ENCODE data around the gene MESP2. TPM values are rescaled to one million over a fixed set of nuclear protein-coding genes. Genes with fewer than 3 reads are reported as not detected.

MESP2 gene
- total and polyA plus RNA-seq, 2 of the 8 experiments (the other 6 are each of a cell fraction or from before 2014, with no cell fraction given), result 0.35 to 0.80 TPM

DNA sequence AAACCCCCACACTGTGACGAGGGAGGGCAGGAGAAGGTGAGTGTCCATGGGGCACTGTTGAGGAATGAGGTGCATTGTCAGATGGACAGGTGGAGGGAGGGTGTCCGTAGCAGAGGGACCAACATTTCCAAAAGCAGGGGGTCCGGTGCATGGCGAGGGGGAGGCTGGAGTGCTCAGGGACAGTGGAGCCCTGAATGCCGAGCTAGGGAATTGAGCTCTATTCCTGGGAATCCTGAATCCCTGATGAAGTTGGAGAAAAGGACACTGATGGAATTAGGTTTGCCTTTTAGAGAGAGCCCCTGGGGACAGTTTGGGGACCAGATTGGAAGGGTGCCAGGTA lies 46.4 kb downstream of the MESP2 start:
- Histone ChIP-seq H3K23ac (ENCODE audit: insufficient read length) (no peak overlapping the region), H3K14ac (ENCODE audit: insufficient read length) (no peak overlapping the region), H3K4me1 (replicated peaks in 1 of 4; ENCODE audit: control insufficient read depth in 3 of 4, insufficient read depth in 4 of 4, low read length in 3 of 4) (peaks cover 0 to 9% (median 2%) of the 10 kb centered on the region in 4 experiments; a peak in 1 of 7 replicates), H3K79me2 (ENCODE audit: control insufficient read depth in 1 of 2, insufficient read depth in 2 of 2, low read length in 2 of 2) (no peaks in the 10 kb centered on the region), H3K23me2 (ENCODE audit: low read depth, low read length) (no peaks in the 10 kb centered on the region), H3K36me3 (ENCODE audit: control insufficient read depth in 2 of 4, insufficient read depth in 4 of 4, low read length in 3 of 4) (no peaks in the 10 kb centered on the region), H4K91ac (replicated peaks; ENCODE audit: insufficient read length, low read length) (peak overlapping the region; percentile 34), H3K56ac (replicated peaks; ENCODE audit: insufficient read length, low read depth, low read length) (no peak overlapping the region), H2AFZ (ENCODE audit: low read length) (no peak overlapping the region), H3K9ac (replicated peaks in 1 of 4; ENCODE audit: extremely low read depth in 1 of 4, low read depth in 3 of 4, low read length in 3 of 4) (no peak overlapping the region), H3K18ac (ENCODE audit: extremely low read depth, low read length) (no peak overlapping the region), H3K27me3 (replicated peaks in 1 of 4; ENCODE audit: control insufficient read depth in 3 of 4, extremely low read depth in 1 of 4, insufficient read depth in 3 of 4, low read length in 3 of 4) (no peaks in the 10 kb centered on the region), H2AK5ac (ENCODE audit: low read depth, low read length) (no peak overlapping the region), H3K4me3 (ENCODE audit: extremely low read depth in 1 of 4, insufficient read depth in 2 of 4, low read depth in 3 of 4, low read length in 4 of 4) (no peak overlapping the region), H4K5ac (ENCODE audit: insufficient read length, low read depth, low read length) (no peak overlapping the region), H2BK5ac (ENCODE audit: low read depth, low read length) (no peak overlapping the region), H3K9me3 (ENCODE audit: insufficient read depth in 2 of 2, low read depth in 1 of 2, low read length in 1 of 2) (no peaks in the 10 kb centered on the region), H2BK120ac (replicated peaks; ENCODE audit: low read depth, low read length) (no peak overlapping the region), H4K20me1 (replicated peaks in 1 of 2; ENCODE audit: control insufficient read depth in 1 of 2, insufficient read depth in 2 of 2, low read length in 2 of 2) (no peaks in the 10 kb centered on the region), H2BK15ac (ENCODE audit: low read length) (0 out of 2 replicates have a peak overlapping the region, but pooled peaks have one; percentile 25), H4K8ac (ENCODE audit: extremely low read depth, insufficient read depth, low read length) (no peak overlapping the region), H3K4ac (replicated peaks; ENCODE audit: insufficient read length, low read depth, low read length) (no peak overlapping the region), H3K79me1 (ENCODE audit: low read depth, low read length) (no peaks in the 10 kb centered on the region), H3K4me2 (ENCODE audit: insufficient read depth in 1 of 2, low read depth in 2 of 2, low read length in 2 of 2) (no peak overlapping the region), H2BK20ac (ENCODE audit: low read length) (no peak overlapping the region), H3K27ac (ENCODE audit: low read depth, low read length) (no peak overlapping the region), H2BK12ac (ENCODE audit: low read depth, low read length) (peak overlapping the region; percentile 63; the same call in 1 of the 2 replicates)
- 87% methylated on average over 5 of the region's 5 CpGs; no CpG with 5 or more reads in 1 of the 2 experiments for WGBS, 2 experiments (ENCODE audit: extremely low coverage in 1 of 2, insufficient coverage in 1 of 2, insufficient read length in 1 of 2, insufficient replicate concordance in 2 of 2, low coverage in 1 of 2, low lambda C conversion rate in 2 of 2, missing lambda C conversion rate in 1 of 2)
- ChIA-PET CTCF (ENCODE audit: partially characterized antibody) (interaction anchor here (0.7 to 4.3 kb wide), 9 partner anchors 16 to 62 kb away, joined by 3 to 20 read pairs (median 4); partner anchors contain the start of gene MESP2), POLR2A (ENCODE audit: partially characterized antibody) (interaction anchor here (0.7 to 1.3 kb wide), 3 partner anchors 62 to 147 kb away, joined by 3 read pairs; no protein-coding TSS in a partner anchor)
- FAIRE-seq, result no peak
- DNase-seq (ENCODE audit: low read depth in 1 of 2, low spot score in 2 of 2), result no peak
- no peak for TF ChIP-seq MAFK (IDR thresholded peaks at IDR 0.05; ENCODE audit: low read depth, low read length)
- TF ChIP-seq, protein P1, sequence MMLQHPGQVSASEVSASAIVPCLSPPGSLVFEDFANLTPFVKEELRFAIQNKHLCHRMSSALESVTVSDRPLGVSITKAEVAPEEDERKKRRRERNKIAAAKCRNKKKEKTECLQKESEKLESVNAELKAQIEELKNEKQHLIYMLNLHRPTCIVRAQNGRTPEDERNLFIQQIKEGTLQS (IDR thresholded peaks at IDR 0.05; ENCODE audit: insufficient read depth, low read depth, low read length), result no peak
- no peak for TF ChIP-seq CHD1 (IDR thresholded peaks at IDR 0.05; ENCODE audit: low read depth, low read length)
- no peak for TF ChIP-seq JUND (IDR thresholded peaks at IDR 0.05; ENCODE audit: low read length)
- no peak for TF ChIP-seq ZNF274 (IDR thresholded peaks at IDR 0.05; ENCODE audit: borderline replicate concordance, extremely low read depth, low read length)
- TF ChIP-seq POLR2AphosphoS5 (IDR thresholded peaks at IDR 0.05; ENCODE audit: low read depth, low read length), result no peak
- no peak for TF ChIP-seq KDM1A (IDR thresholded peaks at IDR 0.05; ENCODE audit: borderline replicate concordance, low read length)
- no peak for TF ChIP-seq RBBP5 (IDR thresholded peaks at IDR 0.05; ENCODE audit: borderline replicate concordance, low read depth, low read length)
- no peak for TF ChIP-seq SRF (IDR thresholded peaks at IDR 0.05; ENCODE audit: low read depth, low read length)
- no peak for TF ChIP-seq RXRA (IDR thresholded peaks at IDR 0.05; ENCODE audit: insufficient read depth, low read depth, low read length)
- no peak for TF ChIP-seq TCF12 (IDR thresholded peaks at IDR 0.05; ENCODE audit: low read depth, low read length)
- no peak for TF ChIP-seq RAD21 (IDR thresholded peaks at IDR 0.05 in 1 of 2, conservative IDR thresholded peaks at IDR 0.05 in 1 of 2; ENCODE audit: low read depth in 2 of 2, low read length in 2 of 2)
- TF ChIP-seq BCL11A (IDR thresholded peaks at IDR 0.05; ENCODE audit: low read depth in 2 of 2, low read length in 2 of 2), result no peak
- no peak for TF ChIP-seq EP300 (IDR thresholded peaks at IDR 0.05; ENCODE audit: borderline replicate concordance in 1 of 2, low read depth in 2 of 2, low read length in 2 of 2)
